IMR-90 (cell line): ENCODE results near the gene BFSP1. TPM values are rescaled to one million over a fixed set of nuclear protein-coding genes. Genes with fewer than 3 reads are reported as not detected.

ENCODE experiments used
- ATAC-seq: fragments of 200-7000 bp; cut with Tn5 transposase; 2 replicates; pipeline ENCODE4 v1.9.1; 2020; ENCODE audit warnings: low read depth, mild to moderate bottlenecking, moderate library complexity
- BruUV-seq: library from RNA; stranded (reverse); fragments of 400-500 nt; replicated peaks from 2 replicates; lab custom pipeline; 2021; lab: Mats Ljungman, UMichigan
- CTCF ChIA-PET: fragments of 300-600 bp; formaldehyde crosslinking; extraction: SDS; loops from one replicate; lab custom pipeline; 2021; ENCODE audit warnings: antibody characterized with exemption; lab: Yijun Ruan, JAX
- POLR2A ChIA-PET: fragments of 300-600 bp; sonication (Branson Sonifier 250); formaldehyde crosslinking; loops from one replicate; lab custom pipeline; 2022; ENCODE audit warnings: antibody characterized with exemption; ENCODE audit not compliant: unreplicated experiment; lab: Charles Lee
- DNase-seq: peaks from one replicate; pipeline ENCODE4 v3.0.0; 2013
- H2AFZ ChIP-seq: replicated peaks from 2 replicates; pipeline ENCODE3; 2013; ENCODE audit warnings: low read length, mild to moderate bottlenecking; ENCODE audit not compliant: poor library complexity
- H2AK5ac ChIP-seq: 2 replicates; pipeline ENCODE4 v1.6.1; 2013; ENCODE audit warnings: low read depth, low read length, inconsistent platforms
- H2AK9ac ChIP-seq: replicated peaks from 2 replicates; pipeline ENCODE3; 2013; ENCODE audit warnings: mild to moderate bottlenecking, low read depth, low read length, moderate library complexity; ENCODE audit not compliant: poor library complexity
- H2BK120ac ChIP-seq: 2 replicates; pipeline ENCODE4 v1.6.1; 2013; ENCODE audit warnings: low read depth, low read length, inconsistent platforms
- H2BK15ac ChIP-seq: 3 replicates; pipeline ENCODE4 v1.6.1; 2013; ENCODE audit warnings: low read depth, low read length, inconsistent platforms
- H2BK20ac ChIP-seq: 2 replicates; pipeline ENCODE4 v1.6.1; 2013; ENCODE audit warnings: low read depth, mild to moderate bottlenecking, inconsistent platforms, low read length, moderate library complexity
- H2BK5ac ChIP-seq: 2 replicates; pipeline ENCODE4 v1.6.1; 2013; ENCODE audit warnings: mild to moderate bottlenecking, low read depth, low read length, inconsistent platforms; ENCODE audit not compliant: poor library complexity, severe bottlenecking
- H3K14ac ChIP-seq: replicated peaks from 2 replicates; pipeline ENCODE4 v1.6.1; 2013; ENCODE audit warnings: low read depth, low read length, inconsistent platforms
- H3K18ac ChIP-seq: 2 replicates; pipeline ENCODE4 v1.6.1; 2013; ENCODE audit warnings: low read depth, low read length, control low read depth
- H3K23ac ChIP-seq: 2 replicates; pipeline ENCODE4 v1.6.1; 2013; ENCODE audit warnings: low read depth, low read length, inconsistent platforms
- H3K27ac ChIP-seq: 2 replicates; pipeline ENCODE4 v1.5.1; 2013; ENCODE audit warnings: mild to moderate bottlenecking, control low read depth, low read length; ENCODE audit not compliant: insufficient read depth
- H3K27me3 ChIP-seq: 2 replicates; pipeline ENCODE4 v1.6.1; 2013; ENCODE audit warnings: low read length; ENCODE audit not compliant: control insufficient read depth, insufficient read depth
- H3K36me3 ChIP-seq: 2 replicates; pipeline ENCODE4 v1.6.1; 2013; ENCODE audit warnings: low read length, mixed read lengths; ENCODE audit not compliant: control insufficient read depth, insufficient read depth
- H3K4ac ChIP-seq: 2 replicates; pipeline ENCODE4 v1.6.1; 2013; ENCODE audit warnings: low read depth, low read length, inconsistent platforms
- H3K4me1 ChIP-seq: 2 replicates; pipeline ENCODE4 v1.6.1; 2013; ENCODE audit warnings: low read length, mixed read lengths; ENCODE audit not compliant: control insufficient read depth, insufficient read depth
- H3K4me2 ChIP-seq: 2 replicates; pipeline ENCODE4 v1.6.1; 2013; ENCODE audit warnings: low read depth, mild to moderate bottlenecking, control low read depth, low read length, moderate library complexity
- H3K4me3 ChIP-seq: 2 replicates; pipeline ENCODE4 v1.5.1; 2013; ENCODE audit warnings: low read depth, mild to moderate bottlenecking, control low read depth, low read length, moderate library complexity; ENCODE audit not compliant: insufficient read depth
- H3K56ac ChIP-seq: 2 replicates; pipeline ENCODE4 v1.6.1; 2013; ENCODE audit warnings: low read length, inconsistent platforms; ENCODE audit not compliant: insufficient read depth; ENCODE audit errors: extremely low read depth
- H3K79me1 ChIP-seq, 2 experiments: 2 replicates each; pipeline ENCODE4 v1.6.1; 2013; ENCODE audit warnings: low read length in 2 of 2, inconsistent platforms in 1 of 2, low read depth in 1 of 2
- H3K9ac ChIP-seq: 2 replicates; pipeline ENCODE4 v1.6.1; 2013; ENCODE audit warnings: low read depth, low read length, control low read depth
- H3K9me1 ChIP-seq: 2 replicates; pipeline ENCODE4 v1.6.1; 2013; ENCODE audit warnings: low read length, inconsistent platforms; ENCODE audit not compliant: insufficient read depth
- H3K9me3 ChIP-seq: 2 replicates; pipeline ENCODE4 v1.6.1; 2013; ENCODE audit warnings: low read length; ENCODE audit not compliant: control insufficient read depth, insufficient read depth
- H4K20me1 ChIP-seq: 2 replicates; pipeline ENCODE4 v1.6.1; 2013; ENCODE audit warnings: low read length, inconsistent platforms; ENCODE audit not compliant: insufficient read depth
- H4K5ac ChIP-seq: 2 replicates; pipeline ENCODE4 v1.6.1; 2013; ENCODE audit warnings: mild to moderate bottlenecking, low read depth, low read length, control low read depth
- H4K8ac ChIP-seq, 2 experiments: 2 replicates each; pipeline ENCODE4 v1.6.1; 2013; ENCODE audit warnings: low read depth in 2 of 2, low read length in 2 of 2, control low read depth in 1 of 2, inconsistent platforms in 1 of 2
- H4K91ac ChIP-seq: 2 replicates; pipeline ENCODE4 v1.6.1; 2013; ENCODE audit warnings: low read depth, low read length, inconsistent platforms; ENCODE audit not compliant: insufficient read depth
- BHLHE40 ChIP-seq: fragments of 150-350 bp; IDR thresholded peaks from 2 replicates; pipeline ENCODE4 v1.6.1; 2016; ENCODE audit warnings: mild to moderate bottlenecking, low read depth, low read length
- CEBPB ChIP-seq: IDR thresholded peaks from 2 replicates; pipeline ENCODE4 v1.6.1; 2012; ENCODE audit warnings: low read depth, low read length, improper control_type of control experiment
- CHD1 ChIP-seq: IDR thresholded peaks from 2 replicates; pipeline ENCODE4 v1.6.1; 2012; ENCODE audit warnings: low read depth, low read length, improper control_type of control experiment
- FOS ChIP-seq: fragments of 150-350 bp; IDR thresholded peaks from 2 replicates; pipeline ENCODE4 v1.6.1; 2016; ENCODE audit warnings: low read depth, low read length
- MAFK ChIP-seq: IDR thresholded peaks from 2 replicates; pipeline ENCODE4 v1.6.1; 2012; ENCODE audit warnings: low read depth, low read length, improper control_type of control experiment
- RAD21 ChIP-seq: IDR thresholded peaks from 2 replicates; pipeline ENCODE4 v1.6.1; 2012; ENCODE audit warnings: low read length, improper control_type of control experiment
- WGBS, 2 experiments: methylation state at CpG; one replicate each; pipeline versions ENCODE4 v1.1.5 to v1.1.7; 2013; ENCODE audit warnings: missing lambda C conversion rate in 2 of 2; ENCODE audit not compliant: insufficient read length in 1 of 2; ENCODE audit errors: extremely low coverage in 2 of 2; 5-methylcytosine and 5-hydroxymethylcytosine counted together
- dilution Hi-C: fragments of 300-500 bp; cut with HindIII; formaldehyde crosslinking; loops from one replicate; pipeline ENCODE4 v1.14.3; 2018; ENCODE audit warnings: low sequenced_read_pairs; ENCODE audit not compliant: unreplicated experiment
- in situ Hi-C: fragments of 300-500 bp; cut with MboI; formaldehyde crosslinking; loops from 3 replicates; pipeline ENCODE4 v1.14.3; 2019; ENCODE audit warnings: low sequenced_read_pairs, inconsistent platforms, mixed read lengths
- intact Hi-C: fragments of 100-400 bp; cut with micrococcal nuclease; formaldehyde crosslinking; loops from 2 replicates; pipeline ENCODE4 v1.10.0; 2022
- polyA plus RNA-seq, 3 experiments: library from polyadenylated mRNA; depleted of rRNA; stranded (reverse); fragments of >200 nt; gene quantifications; 2 replicates each; pipeline ENCODE4 v1.2.3, GENCODE V29; 2012; ENCODE audit warnings: low replicate concordance in 1 of 3
- total RNA-seq: library from RNA; depleted of rRNA; stranded (reverse); fragments of >200 nt; gene quantifications from 2 replicates; pipeline ENCODE4 v1.2.3, GENCODE V29; 2012

The BFSP1 gene
- total and polyA plus RNA-seq, 2 of the 4 experiments (the other 2 are of a cell fraction) = 1.1 to 2.0 TPM

GRCh38 chr20:17531665-17532025 is 466 bp upstream of the BFSP1 start:
- Histone ChIP-seq H3K27ac (peak overlapping the region; percentile 44), H3K23ac (peak overlapping the region; percentile 98), H4K8ac (peak overlapping the region; percentile 16 to 93; a peak in 3 of 4 replicates), H3K4me1 (0 out of 2 replicates have a peak, but pooled peaks cover 2% of the 10 kb centered on the region), H3K4me3 (peak overlapping the region; percentile 62), H4K91ac (peak overlapping the region; percentile 71), H3K4me2 (peak overlapping the region; percentile 77), H3K79me1 (no peaks in the 10 kb centered on the region), H2BK15ac (peak overlapping the region; percentile 7; the same call in 1 of the 3 replicates), H4K5ac (peak overlapping the region; percentile 31), H3K18ac (0 out of 2 replicates have a peak overlapping the region, but pooled peaks have one; percentile 2), H3K9me1 (no peaks in the 10 kb centered on the region; the same call in 1 of the 2 replicates), H3K56ac (0 out of 2 replicates have a peak overlapping the region, but pooled peaks have one; percentile 13), H4K20me1 (no peaks in the 10 kb centered on the region), H3K27me3 (no peaks in the 10 kb centered on the region), H3K9ac (peak overlapping the region; percentile 62), H2AK9ac (no peak overlapping the region), H2AFZ (peak overlapping the region; percentile 95), H3K4ac (peak overlapping the region; percentile 82), H3K36me3 (no peaks in the 10 kb centered on the region), H2BK20ac (peak overlapping the region; percentile 64; the same call in 1 of the 2 replicates), H3K9me3 (no peaks in the 10 kb centered on the region), H2AK5ac (no peak overlapping the region), H3K14ac (peak overlapping the region; percentile 98), H2BK120ac (peak overlapping the region; percentile 90), H2BK5ac (peak overlapping the region; percentile 4)
- no TSS peak for BruUV-seq
- CTCF ChIA-PET = no interaction called here
- POLR2A ChIA-PET = no interaction called here
- dilution Hi-C loops = no loop called here
- no peak for ATAC-seq
- TF ChIP-seq RAD21 (no peak), BHLHE40 (no peak), MAFK (no peak), FOS (no peak), CEBPB (no peak), CHD1 (no peak)
- in situ Hi-C loops = no loop called here
- intact Hi-C loops = loop anchor here (10.0 kb wide), 1 partner anchor 403 kb away; no protein-coding TSS in a partner anchor
- no peak for DNase-seq
- WGBS, 2 experiments = 40% methylated on average over 1 of the region's 5 CpGs; no CpG with 5 or more reads in 1 of the 2 experiments
